LNCaP clone FGC (cell line): ENCODE measurements around the gene FBN3.
"Not testable (repeated sequence)": the region's sequence is repeated elsewhere in the genome, so short reads cannot be mapped to it uniquely, and the experiment has no call there.

Experiments
- DNase-seq: peaks from one replicate; pipeline ENCODE4 v3.0.0-alpha.2; 2011; ENCODE audit warnings: low read depth
- H3K4me3 ChIP-seq: 2 replicates; pipeline ENCODE4 v1.5.1; 2011; ENCODE audit warnings: mild to moderate bottlenecking, low read depth, low read length, control low read depth
- CTCF ChIP-seq: IDR thresholded peaks from 2 replicates; pipeline ENCODE4 v1.5.1; 2012; ENCODE audit warnings: mild to moderate bottlenecking; ENCODE audit not compliant: control insufficient read depth, insufficient read depth; ENCODE audit errors: extremely low read depth

The FBN3 gene

GRCh38 chr19:8044018-8044417, 105.4 kb downstream of the FBN3 start:
- TF ChIP-seq CTCF, result no peak
- H3K4me3 ChIP-seq, result no peak overlapping the region
- DNase-seq, result no peak

GRCh38 chr19:8042900-8043299, 106.5 kb downstream of the FBN3 start:
- no peak for TF ChIP-seq CTCF
- H3K4me3 ChIP-seq, result no peak overlapping the region
- no peak for DNase-seq

GRCh38 chr19:8041531-8041931, 107.9 kb downstream of the FBN3 start:
- no peak overlapping the region for H3K4me3 ChIP-seq
- DNase-seq, result no peak
- TF ChIP-seq CTCF, result no peak

- TF ChIP-seq CTCF, result no peak
- no peak for DNase-seq
- no peak overlapping the region for H3K4me3 ChIP-seq
Observed at GRCh38 chr19:8039231-8039630, 110.2 kb downstream of the FBN3 start.

GRCh38 chr19:8038815-8039214, 110.6 kb downstream of the FBN3 start:
- DNase-seq, result no peak
- no peak overlapping the region for H3K4me3 ChIP-seq
- no peak for TF ChIP-seq CTCF

- no peak overlapping the region for H3K4me3 ChIP-seq
- no peak for DNase-seq
- no peak for TF ChIP-seq CTCF
Observed at GRCh38 chr19:8036434-8037099, 112.8 kb downstream of the FBN3 start.

GRCh38 chr19:8034178-8034525, 115.2 kb downstream of the FBN3 start:
- TF ChIP-seq CTCF, result no peak
- no peak for DNase-seq
- H3K4me3 ChIP-seq, result no peak overlapping the region

GRCh38 chr19:8033287-8034177, 115.9 kb downstream of the FBN3 start:
- not testable (repeated sequence) for H3K4me3 ChIP-seq, DNase-seq
